Measurements from ENCODE around the gene AGMAT.

The AGMAT gene

GRCh38 chr1:15624133-15624714 is 39.4 kb upstream of the AGMAT start:
- TF ChIP-seq EZH2 (IDR thresholded peaks at IDR 0.05; ENCODE audit: borderline replicate concordance, low read length) (no peak), CTCF (IDR thresholded peaks at IDR 0.05; ENCODE audit: low read length) (no peak)
- Histone ChIP-seq H3K9me2 (ENCODE audit: low read depth, low read length) (no peaks in the 10 kb centered on the region), H3K4me3 (ENCODE audit: low read depth, low read length, poor library complexity, severe bottlenecking) (no peak overlapping the region), H3K4me2 (ENCODE audit: low read length) (no peak overlapping the region), H3K4me1 (ENCODE audit: insufficient read depth, low read length, severe bottlenecking) (peaks cover 50% of the 10 kb centered on the region), H3K27ac (ENCODE audit: low read depth, low read length, poor library complexity, severe bottlenecking) (no peak overlapping the region), H3K27me3 (ENCODE audit: insufficient read depth, low read length) (no peaks in the 10 kb centered on the region), H4K20me1 (ENCODE audit: insufficient read depth, low read length) (peaks cover 2% of the 10 kb centered on the region; the same call in 1 of the 2 replicates), H3K9me3 (ENCODE audit: low read length) (no peaks in the 10 kb centered on the region), H3K79me2 (ENCODE audit: insufficient read depth, low read length) (peaks cover 74% of the 10 kb centered on the region), H2AFZ (ENCODE audit: low read length) (no peak overlapping the region), H3K9ac (ENCODE audit: low read length) (no peak overlapping the region), H3F3A (ENCODE audit: insufficient read depth, low read length) (no peaks in the 10 kb centered on the region), H3K36me3 (ENCODE audit: insufficient read depth, low read length) (peaks cover 36% of the 10 kb centered on the region)

- H3K4me3 ChIP-seq (ENCODE audit: low read depth, low read length, poor library complexity, severe bottlenecking): no peak overlapping the region
- no peaks in the 10 kb centered on the region for H3F3A ChIP-seq (ENCODE audit: insufficient read depth, low read length)
- no peaks in the 10 kb centered on the region for H3K27me3 ChIP-seq (ENCODE audit: insufficient read depth, low read length)
- no peaks in the 10 kb centered on the region for H3K9me3 ChIP-seq (ENCODE audit: low read length)
- peaks cover 82% of the 10 kb centered on the region for H3K79me2 ChIP-seq (ENCODE audit: insufficient read depth, low read length)
- peaks cover 2% of the 10 kb centered on the region; the same call in 1 of the 2 replicates for H4K20me1 ChIP-seq (ENCODE audit: insufficient read depth, low read length)
- H3K9ac ChIP-seq (ENCODE audit: low read length): no peak overlapping the region
- no peak overlapping the region for H3K4me2 ChIP-seq (ENCODE audit: low read length)
- no peak overlapping the region for H3K27ac ChIP-seq (ENCODE audit: low read depth, low read length, poor library complexity, severe bottlenecking)
- no peak overlapping the region for H2AFZ ChIP-seq (ENCODE audit: low read length)
- peaks cover 29% of the 10 kb centered on the region; the same call in 1 of the 2 replicates for H3K36me3 ChIP-seq (ENCODE audit: insufficient read depth, low read length)
- peaks cover 58% of the 10 kb centered on the region for H3K4me1 ChIP-seq (ENCODE audit: insufficient read depth, low read length, severe bottlenecking)
- TF ChIP-seq EZH2 (IDR thresholded peaks at IDR 0.05; ENCODE audit: borderline replicate concordance, low read length): no peak
- TF ChIP-seq CTCF (IDR thresholded peaks at IDR 0.05; ENCODE audit: low read length): no peak
- H3K9me2 ChIP-seq (ENCODE audit: low read depth, low read length): no peaks in the 10 kb centered on the region
Measured at GRCh38 chr1:15623435-15623834, 38.6 kb upstream of the AGMAT start.

- H4K20me1 ChIP-seq (ENCODE audit: insufficient read depth, low read length): peaks cover 2% of the 10 kb centered on the region; the same call in 1 of the 2 replicates
- no peak overlapping the region for H3K4me2 ChIP-seq (ENCODE audit: low read length)
- no peak overlapping the region for H3K27ac ChIP-seq (ENCODE audit: low read depth, low read length, poor library complexity, severe bottlenecking)
- no peak overlapping the region for H3K9ac ChIP-seq (ENCODE audit: low read length)
- peaks cover 23% of the 10 kb centered on the region; the same call in 1 of the 2 replicates for H3K36me3 ChIP-seq (ENCODE audit: insufficient read depth, low read length)
- TF ChIP-seq CTCF (IDR thresholded peaks at IDR 0.05; ENCODE audit: low read length): no peak
- TF ChIP-seq EZH2 (IDR thresholded peaks at IDR 0.05; ENCODE audit: borderline replicate concordance, low read length): no peak
- peaks cover 87% of the 10 kb centered on the region for H3K79me2 ChIP-seq (ENCODE audit: insufficient read depth, low read length)
- no peak overlapping the region for H2AFZ ChIP-seq (ENCODE audit: low read length)
- no peaks in the 10 kb centered on the region for H3F3A ChIP-seq (ENCODE audit: insufficient read depth, low read length)
- H3K4me1 ChIP-seq (ENCODE audit: insufficient read depth, low read length, severe bottlenecking): peaks cover 57% of the 10 kb centered on the region
- no peaks in the 10 kb centered on the region for H3K27me3 ChIP-seq (ENCODE audit: insufficient read depth, low read length)
- H3K9me2 ChIP-seq (ENCODE audit: low read depth, low read length): no peaks in the 10 kb centered on the region
- no peaks in the 10 kb centered on the region for H3K9me3 ChIP-seq (ENCODE audit: low read length)
- no peak overlapping the region for H3K4me3 ChIP-seq (ENCODE audit: low read depth, low read length, poor library complexity, severe bottlenecking)
Measured at GRCh38 chr1:15622712-15623373, 38.0 kb upstream of the AGMAT start.
